ENCODE measurements around the gene TTLL11. TPM values are rescaled to one million over a fixed set of nuclear protein-coding genes. Genes with fewer than 3 reads are reported as not detected.

Gene TTLL11
- total RNA-seq, 1 experiment from 2014 or later, result 1.5 TPM

DNA sequence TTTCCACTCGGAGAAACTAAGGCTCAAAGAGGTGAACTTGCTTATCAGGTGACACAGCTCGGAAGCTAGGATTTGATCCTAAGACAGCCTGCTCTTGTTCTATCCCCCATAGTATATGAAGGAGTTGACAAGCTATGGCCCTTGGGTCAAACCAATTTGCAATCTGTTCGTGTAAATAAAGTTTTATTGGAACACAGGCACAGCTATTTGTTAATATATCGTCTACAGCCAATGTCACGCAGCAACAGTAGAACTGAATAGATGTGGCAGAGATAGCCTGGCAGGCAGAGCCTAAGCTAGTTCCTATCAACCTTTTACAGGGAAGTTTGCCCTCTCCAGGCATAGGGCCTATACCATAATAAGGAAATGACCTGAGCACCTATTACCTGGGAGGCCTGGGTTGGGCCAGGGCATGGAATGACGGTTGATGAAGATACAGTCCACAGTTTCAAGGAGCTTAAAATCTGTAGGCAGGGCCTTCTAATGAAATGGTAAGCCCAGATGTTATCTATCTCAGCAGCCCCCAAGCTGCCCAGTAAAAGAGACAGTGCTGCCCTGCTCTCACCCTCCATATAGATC, 179.0 kb downstream of the TTLL11 start:
- H3K4ac ChIP-seq (ENCODE audit: low read depth, low read length), result no peak overlapping the region
- DNase-seq, result no peak
- no peak overlapping the region for H3K9ac ChIP-seq (ENCODE audit: extremely low read depth, insufficient read length, low read length)
- H3K9me3 Mint-ChIP-seq, result no peaks in the 10 kb centered on the region
- H4K5ac ChIP-seq (ENCODE audit: insufficient read length, low read depth, low read length), result no peak overlapping the region
- no peak overlapping the region for H2BK20ac ChIP-seq (ENCODE audit: low read depth, low read length, poor library complexity, severe bottlenecking)
- no CpG with 5 or more reads among the region's 6 CpGs for WGBS (ENCODE audit: extremely low coverage, insufficient read length, low lambda C conversion rate)
- no peak overlapping the region for H3K4me3 Mint-ChIP-seq
- no peaks in the 10 kb centered on the region for H4K20me1 ChIP-seq (ENCODE audit: control insufficient read depth, insufficient read depth, insufficient read length)
- TF ChIP-seq, protein P1, sequence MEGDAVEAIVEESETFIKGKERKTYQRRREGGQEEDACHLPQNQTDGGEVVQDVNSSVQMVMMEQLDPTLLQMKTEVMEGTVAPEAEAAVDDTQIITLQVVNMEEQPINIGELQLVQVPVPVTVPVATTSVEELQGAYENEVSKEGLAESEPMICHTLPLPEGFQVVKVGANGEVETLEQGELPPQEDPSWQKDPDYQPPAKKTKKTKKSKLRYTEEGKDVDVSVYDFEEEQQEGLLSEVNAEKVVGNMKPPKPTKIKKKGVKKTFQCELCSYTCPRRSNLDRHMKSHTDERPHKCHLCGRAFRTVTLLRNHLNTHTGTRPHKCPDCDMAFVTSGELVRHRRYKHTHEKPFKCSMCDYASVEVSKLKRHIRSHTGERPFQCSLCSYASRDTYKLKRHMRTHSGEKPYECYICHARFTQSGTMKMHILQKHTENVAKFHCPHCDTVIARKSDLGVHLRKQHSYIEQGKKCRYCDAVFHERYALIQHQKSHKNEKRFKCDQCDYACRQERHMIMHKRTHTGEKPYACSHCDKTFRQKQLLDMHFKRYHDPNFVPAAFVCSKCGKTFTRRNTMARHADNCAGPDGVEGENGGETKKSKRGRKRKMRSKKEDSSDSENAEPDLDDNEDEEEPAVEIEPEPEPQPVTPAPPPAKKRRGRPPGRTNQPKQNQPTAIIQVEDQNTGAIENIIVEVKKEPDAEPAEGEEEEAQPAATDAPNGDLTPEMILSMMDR (conservative IDR thresholded peaks at IDR 0.05), result no peak
- H3K27me3 Mint-ChIP-seq (ENCODE audit: low read depth), result peaks cover under 1% of the 10 kb centered on the region
- H2BK5ac ChIP-seq (ENCODE audit: insufficient read length, low read length), result no peak overlapping the region
- no peaks in the 10 kb centered on the region for H3K79me1 ChIP-seq (ENCODE audit: insufficient read depth, low read depth, low read length, poor library complexity, severe bottlenecking)
- H3K4me1 ChIP-seq (ENCODE audit: insufficient read depth, low read length), result no peaks in the 10 kb centered on the region
- H3K14ac ChIP-seq (ENCODE audit: insufficient read depth, low read length), result no peak overlapping the region; the same call in 1 of the 2 replicates
- no peak overlapping the region for H3K18ac ChIP-seq (ENCODE audit: insufficient read length, low read depth, low read length)
- no peaks in the 10 kb centered on the region for H3K79me2 ChIP-seq (ENCODE audit: insufficient read depth, low read length)
- no peak overlapping the region for H3K4me2 ChIP-seq (ENCODE audit: insufficient read depth, insufficient read length, low read length)
- H3K23ac ChIP-seq (ENCODE audit: insufficient read length, low read depth, low read length), result no peak overlapping the region
- H3K56ac ChIP-seq (ENCODE audit: insufficient read length, low read depth, low read length), result no peak overlapping the region
- H2AFZ ChIP-seq (ENCODE audit: low read length), result no peak overlapping the region
- no peak overlapping the region for H2BK15ac ChIP-seq (ENCODE audit: low read depth, low read length)
- no peak overlapping the region for H2BK12ac ChIP-seq (ENCODE audit: insufficient read length, low read depth, low read length)
- no peak overlapping the region for H3K27ac ChIP-seq (ENCODE audit: insufficient read length, low read depth, low read length)
- no peaks in the 10 kb centered on the region for H3K23me2 ChIP-seq (ENCODE audit: insufficient read length, low read depth, low read length, poor library complexity, severe bottlenecking)
- no peaks in the 10 kb centered on the region for H3K27me3 ChIP-seq (ENCODE audit: insufficient read depth, low read length)
- H3T11ph ChIP-seq (ENCODE audit: low read length), result no peak overlapping the region
- no peak overlapping the region for H2AK5ac ChIP-seq (ENCODE audit: insufficient read length, low read length)
- no peak overlapping the region for H3K27ac Mint-ChIP-seq
- no peaks in the 10 kb centered on the region for H3K9me3 ChIP-seq (ENCODE audit: control insufficient read depth, low read depth, low read length)
- no peaks in the 10 kb centered on the region for H3K36me3 Mint-ChIP-seq (ENCODE audit: insufficient read depth in 1 of 3, low read depth in 3 of 3)
- H4K91ac ChIP-seq (ENCODE audit: insufficient read length, low read depth, low read length), result no peak overlapping the region
- H2BK120ac ChIP-seq (ENCODE audit: low read depth, low read length, poor library complexity, severe bottlenecking), result no peak overlapping the region
- 0 out of 4 replicates have a peak, but pooled peaks cover 0 to 6% of the 10 kb centered on the region in 2 experiments for H3K4me1 Mint-ChIP-seq
- H4K8ac ChIP-seq (replicated peaks; ENCODE audit: insufficient read length, low read depth, low read length), result no peak overlapping the region

Measured in H9 (cell line).